HG03342 (cell line): ENCODE data around the gene DISP1.

Experiments used
- ATAC-seq: cut with Tn5 transposase; IDR thresholded peaks from one replicate; pipeline ENCODE4 v1.9.1; 2021; ENCODE audit warnings: mild to moderate bottlenecking, moderate library complexity; ENCODE audit not compliant: unreplicated experiment

DISP1 gene

DNA sequence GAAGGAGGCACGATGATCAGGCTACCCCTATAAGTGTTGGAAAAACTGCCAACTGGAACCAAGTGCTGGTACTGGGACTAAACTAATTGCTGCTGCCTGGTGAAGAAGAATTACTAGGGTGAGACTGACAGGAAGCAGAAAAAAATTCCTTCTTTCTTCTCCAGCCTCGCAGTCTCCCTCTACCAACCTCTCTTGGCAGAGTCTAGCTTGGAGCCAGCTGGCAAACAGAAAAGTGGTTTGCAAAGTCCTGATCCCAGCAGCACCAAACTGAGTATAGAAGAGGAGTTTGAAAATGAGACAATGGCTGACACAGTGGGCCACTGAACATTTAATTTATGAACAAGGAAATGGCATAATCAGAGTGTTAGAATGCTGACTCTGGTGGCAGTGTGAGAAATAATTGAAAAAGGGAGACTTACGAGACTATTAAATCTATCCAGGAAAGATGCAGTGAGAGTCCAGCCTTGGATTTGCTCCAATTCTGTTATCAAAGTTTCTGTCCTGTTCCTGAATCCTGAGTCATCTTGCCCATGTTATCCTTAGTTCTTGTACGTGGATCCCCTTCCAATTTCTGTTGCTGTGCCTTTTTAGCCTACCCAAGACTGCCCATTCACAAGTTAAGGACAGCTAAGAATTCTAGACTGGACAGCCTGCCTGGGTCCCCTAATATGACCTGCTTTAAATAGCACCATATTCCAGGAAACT, 23.7 kb upstream of the DISP1 start:
- no peak for ATAC-seq

DNA sequence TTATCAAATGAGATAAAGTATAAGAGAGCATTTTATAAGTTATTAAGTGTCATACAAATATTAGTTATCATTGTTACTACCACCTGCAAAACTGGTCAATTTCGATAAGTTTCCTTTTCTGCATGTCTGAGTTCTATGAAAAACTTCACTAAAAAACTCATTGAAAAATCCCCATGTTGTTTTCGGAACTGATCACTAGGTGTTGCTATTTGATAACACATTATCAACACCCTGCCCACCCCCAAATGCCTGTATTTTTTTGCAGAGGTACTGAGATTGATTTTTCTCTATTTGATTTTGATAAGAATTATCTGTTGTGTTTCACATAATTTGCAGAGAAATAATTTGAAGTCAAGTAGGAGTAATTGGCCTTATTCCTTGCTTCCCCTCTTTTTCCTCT, 22.1 kb upstream of the DISP1 start:
- no peak for ATAC-seq

DNA sequence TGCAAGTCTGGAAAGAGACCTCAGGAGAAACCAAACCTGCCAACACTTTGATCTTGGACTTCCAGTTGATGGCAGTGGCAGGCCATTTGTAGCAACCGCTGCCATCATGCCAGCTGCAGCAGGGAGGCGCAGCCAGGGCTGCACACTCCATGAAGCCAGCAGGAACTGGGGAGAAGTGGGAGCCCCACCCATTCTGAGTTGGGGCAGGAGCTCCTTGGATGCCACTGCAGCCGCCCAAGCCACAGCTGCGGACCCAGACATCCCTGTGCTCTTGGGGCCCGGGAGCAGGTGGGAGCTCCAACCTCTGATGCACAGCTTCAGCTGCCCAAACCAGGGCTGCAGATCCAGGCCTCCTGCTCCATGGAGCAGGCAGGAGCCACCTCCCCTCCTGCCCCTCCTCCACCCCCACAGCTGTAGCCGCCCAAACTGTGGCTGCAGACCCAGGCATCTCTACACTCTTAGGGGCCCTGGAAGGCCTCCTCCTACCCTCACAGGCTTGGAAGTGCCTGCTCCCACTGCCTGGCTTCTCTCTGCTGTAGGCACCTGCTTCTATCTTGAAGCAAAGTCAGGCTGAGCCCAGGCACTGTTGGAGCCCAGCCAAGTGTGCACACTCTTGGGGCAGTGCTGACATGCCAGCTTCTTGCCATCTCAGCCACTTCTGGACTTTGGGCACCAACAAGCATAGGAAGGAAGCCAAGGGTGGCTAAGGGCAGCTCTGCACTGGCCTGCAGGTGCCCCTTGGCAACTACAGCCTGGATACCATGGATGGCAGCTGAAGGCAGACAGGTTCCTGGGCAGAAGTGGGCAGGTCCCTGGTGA, 20.0 kb upstream of the DISP1 start:
- ATAC-seq, result no peak

DNA sequence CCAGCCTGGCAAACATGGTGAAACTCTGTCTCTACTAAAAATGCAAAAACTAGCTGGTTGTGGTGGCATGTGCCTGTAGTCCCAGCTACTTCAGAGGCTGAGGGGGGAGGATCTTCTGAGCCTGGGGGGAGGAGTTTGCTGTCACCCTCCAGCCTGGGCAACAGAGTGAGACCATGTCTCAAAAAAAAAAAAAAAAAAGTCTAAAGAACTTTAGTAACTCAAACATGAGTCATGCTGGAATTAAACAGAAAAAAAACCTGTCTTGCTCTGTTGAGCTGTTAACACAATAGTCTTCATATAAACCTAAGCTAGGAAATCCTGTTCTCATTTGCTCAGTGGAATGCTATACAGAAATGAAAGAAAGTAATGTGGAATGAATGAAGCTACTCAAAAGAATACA, 16.7 kb upstream of the DISP1 start:
- ATAC-seq, result no peak

DNA sequence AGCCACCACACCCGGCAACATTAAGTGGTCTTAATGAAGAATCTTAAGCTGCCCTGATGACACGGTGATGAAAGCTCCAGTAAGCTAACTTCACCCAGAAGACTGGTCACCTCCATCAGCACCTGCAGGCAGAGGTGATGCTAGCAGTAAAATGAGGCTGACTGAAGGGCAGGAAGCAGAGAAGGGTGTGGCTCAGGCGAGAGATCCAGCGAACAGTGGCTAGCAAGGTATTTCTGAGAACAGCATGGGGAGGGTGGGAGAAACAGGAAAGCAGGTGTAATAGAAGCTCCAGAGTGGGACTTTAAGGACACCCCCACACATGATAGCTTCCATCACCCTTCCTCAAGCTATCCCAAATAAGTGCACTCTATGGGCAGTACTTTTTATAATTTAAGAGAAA, 15.9 kb upstream of the DISP1 start:
- ATAC-seq, result no peak

DNA sequence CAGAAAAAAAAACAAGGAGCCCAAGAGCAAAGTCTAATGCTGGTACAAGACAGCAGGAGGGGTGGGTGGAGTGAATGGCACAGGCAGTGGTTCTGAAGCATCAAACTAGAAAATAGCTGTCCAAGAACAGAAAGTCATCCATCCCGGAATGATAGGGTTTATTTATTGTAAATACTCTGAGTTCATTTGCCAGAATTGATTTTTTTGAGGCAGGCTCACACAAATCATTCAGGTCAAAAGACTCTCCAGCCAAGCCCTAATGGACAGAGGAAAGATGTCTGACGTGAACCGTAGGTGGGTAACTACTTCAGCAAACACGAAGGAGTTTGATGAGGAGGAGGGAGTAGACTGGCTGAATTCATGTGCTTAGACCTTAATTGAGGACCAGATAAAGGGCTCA, 13.8 kb upstream of the DISP1 start:
- ATAC-seq, result no peak

DNA sequence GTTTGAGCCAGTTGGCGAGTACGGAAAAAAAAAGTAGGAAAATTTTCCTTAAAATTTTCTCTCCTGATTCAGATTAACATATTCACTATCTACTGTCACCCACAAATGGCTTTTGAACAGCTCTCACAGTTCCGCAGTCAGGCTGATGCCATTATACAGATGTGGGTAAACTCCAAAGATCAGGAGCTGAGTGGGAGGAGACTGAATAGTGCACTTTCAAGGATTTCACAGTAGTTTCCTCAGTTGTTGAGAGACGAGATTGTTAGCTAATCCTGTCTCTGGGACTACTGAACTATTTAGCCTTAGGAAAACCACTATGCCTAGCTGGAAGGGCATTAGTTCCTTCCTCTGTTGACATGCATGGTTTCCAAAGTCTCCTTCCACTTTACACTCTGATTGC, 3.2 kb upstream of the DISP1 start:
- ATAC-seq, result no peak

DNA sequence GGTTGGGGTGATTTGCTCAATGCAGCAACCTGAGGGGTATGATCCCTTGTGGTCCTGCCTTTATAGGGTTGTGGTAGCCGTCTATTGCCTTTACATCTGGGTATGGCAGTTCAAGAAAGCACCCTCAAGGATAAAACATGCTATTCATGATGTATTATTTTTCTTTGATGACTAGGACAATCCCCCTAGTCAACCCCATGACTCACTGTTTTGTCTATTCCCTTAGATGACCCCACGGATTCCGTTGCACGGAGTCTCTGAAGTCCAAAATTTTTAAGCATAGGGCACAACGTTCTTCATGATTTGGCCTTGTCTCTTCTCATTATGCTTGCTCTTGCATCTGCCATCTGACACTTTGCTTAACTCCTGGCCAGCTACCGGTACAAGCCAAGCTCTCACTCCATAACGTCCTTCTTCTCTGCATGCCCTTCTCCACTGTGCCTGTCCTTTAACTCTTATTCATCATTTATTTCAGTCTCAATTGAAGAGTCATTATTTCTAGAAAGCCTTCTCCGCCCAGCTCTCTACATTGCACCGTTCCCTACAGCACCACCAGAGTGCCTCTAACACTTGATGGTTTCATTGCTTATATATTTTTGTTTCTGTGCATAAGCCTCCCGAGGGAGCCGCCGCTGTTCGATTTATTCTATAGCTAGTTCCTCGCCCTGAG, 838 bp upstream of the DISP1 start:
- ATAC-seq, result no peak

DNA sequence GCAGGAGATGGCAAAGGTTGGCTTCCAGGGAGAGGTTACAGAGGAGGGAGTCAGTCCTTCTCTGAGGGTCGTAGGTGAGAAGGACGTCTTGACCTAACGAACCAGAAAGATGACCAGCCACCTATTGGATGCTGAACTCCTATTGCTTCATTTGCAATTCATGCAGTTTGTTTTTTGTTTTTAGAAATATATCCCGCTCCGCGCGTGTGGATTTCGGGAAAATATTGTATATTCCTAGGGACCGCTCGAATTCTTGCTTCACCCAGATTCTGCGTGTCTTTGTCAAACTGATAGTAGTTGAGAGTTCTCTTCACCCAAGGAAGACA, 564 bp downstream of the DISP1 start:
- no peak for ATAC-seq

DNA sequence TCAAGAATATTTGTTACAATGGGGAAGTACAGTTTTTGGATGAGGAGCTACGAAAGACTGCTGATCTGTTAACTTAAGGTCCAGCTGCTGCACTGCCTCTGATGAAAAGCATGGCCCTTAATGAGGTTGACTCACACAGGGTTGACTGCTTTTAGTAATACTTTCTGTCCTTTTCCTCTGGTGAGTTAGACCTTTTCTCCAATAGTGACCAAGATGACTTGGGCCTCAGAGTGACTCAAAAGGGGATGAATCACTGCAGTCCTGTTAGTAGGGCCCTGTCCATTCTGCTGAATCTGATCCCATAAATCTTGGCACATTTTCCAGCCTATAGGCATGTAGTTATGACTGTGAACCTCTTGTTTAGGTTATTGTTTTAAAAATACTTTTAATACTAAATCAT, 2.7 kb downstream of the DISP1 start:
- ATAC-seq, result no peak

DNA sequence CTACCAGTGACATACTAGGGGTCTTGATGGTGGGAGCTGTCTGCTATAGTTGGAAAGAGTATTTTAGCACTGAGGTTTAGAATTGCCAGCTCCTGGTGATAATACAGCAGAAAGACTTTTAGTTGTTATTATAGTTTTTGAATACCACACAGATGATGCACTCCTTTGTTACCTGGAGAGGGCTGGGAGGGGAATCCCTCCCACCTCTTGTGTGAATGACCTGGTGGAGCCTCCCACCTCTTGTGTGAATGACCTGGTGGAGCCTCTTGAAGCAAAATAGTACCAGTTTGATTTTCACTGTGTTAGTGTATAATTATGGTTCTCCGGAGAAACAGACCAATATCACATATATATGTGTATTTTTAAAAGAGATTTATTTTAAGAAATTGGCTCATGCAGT, 3.3 kb downstream of the DISP1 start:
- ATAC-seq, result no peak

DNA sequence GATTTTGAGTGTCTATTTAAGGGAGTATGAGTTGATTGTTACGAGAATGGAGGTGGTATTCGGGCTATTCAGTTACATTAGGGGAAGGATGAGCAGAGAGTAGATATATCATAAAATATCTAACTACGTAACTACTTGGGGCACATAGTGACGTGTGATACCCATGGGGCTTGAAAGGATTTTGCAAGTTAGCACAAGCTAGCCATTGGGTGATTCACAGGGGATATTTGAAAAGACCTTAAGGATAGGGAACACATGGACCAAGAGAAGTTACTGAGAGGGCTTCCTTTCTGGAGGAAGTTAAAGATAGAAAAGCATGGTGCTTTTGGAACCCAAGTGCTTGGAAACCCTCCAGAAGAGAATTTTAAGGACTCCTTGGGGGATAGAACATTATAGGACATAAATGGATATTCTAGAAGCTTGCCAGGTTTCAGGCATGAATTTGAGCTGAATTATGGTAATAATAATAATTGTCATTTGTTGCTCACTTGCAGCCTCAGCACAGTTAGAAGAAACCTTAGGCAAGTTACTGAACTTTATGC, 5.4 kb downstream of the DISP1 start:
- no peak for ATAC-seq

DNA sequence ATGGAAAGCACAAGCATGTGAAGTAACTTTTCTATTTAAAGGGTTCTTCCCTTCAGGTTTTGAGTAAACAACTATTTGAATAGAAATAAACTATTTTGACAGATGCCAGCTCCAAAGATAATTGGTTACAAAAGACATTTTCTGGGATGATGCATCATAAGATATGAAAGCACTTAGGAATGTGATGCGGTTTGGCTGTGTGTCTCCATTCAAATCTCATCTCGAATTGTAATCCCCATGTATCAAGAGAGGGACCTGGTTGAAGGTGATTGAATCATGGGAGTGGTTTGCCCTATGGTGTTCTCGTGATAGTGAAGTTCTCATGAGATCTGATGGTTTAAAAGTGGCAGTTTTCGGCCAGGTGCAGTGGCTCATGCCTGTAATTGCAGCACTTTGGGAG, 6.4 kb downstream of the DISP1 start:
- no peak for ATAC-seq

DNA sequence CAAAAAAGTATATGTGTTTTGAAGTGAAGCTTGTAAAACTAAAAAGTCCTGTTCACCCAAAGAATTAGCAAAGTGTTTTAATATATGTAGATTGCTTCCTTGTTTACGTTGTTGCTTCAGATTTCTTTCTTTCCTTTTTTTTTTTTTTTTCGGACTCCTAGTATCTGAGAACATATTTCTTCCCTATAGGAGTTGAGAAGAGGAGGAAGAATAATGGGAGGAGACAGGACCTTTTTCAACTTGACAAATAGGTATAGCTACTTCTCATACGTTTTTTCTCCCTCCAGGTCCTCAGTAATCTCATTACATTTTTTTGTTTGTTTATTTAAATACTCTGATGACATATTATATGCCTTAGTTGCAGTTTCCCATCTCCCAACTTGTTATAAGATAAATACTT, 8.9 kb downstream of the DISP1 start:
- ATAC-seq, result no peak

DNA sequence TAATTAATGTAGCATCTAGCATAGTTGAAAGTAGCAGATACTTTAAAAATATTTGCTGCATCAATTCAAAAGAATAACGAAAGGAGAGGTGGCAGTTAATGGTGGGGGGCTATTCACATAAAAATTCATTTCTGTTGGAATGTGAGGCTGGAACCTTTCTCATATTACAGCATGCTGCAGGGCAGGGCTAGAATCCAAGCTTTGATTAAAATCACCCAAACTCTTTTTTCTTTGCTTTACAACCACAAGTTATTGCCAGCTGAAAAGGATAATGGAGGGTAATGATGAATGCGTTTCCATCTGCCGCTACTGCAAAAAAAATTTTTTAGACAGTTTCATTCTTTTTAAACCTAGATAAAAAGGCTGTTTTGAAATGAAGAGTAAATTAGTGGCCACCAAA, 9.8 kb downstream of the DISP1 start:
- ATAC-seq, result no peak

DNA sequence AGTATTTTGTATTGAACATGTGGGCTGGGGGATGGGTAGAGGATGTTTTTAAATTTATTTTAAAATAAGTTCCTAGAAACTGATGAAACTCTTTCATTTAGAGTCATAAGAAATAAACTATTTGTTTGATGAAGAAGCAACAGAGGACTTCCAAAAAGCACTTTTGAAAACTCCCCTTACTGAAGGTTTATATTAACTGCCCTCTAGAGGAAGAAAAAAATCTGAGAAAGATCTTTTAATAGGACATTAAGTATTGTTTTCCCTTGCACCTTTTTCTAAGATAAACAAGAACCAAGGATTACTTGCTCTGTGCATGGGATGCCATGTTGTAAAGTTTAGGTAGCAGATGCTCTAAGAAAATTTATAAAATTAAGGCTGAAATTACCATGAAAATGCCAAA, 14.1 kb downstream of the DISP1 start:
- ATAC-seq, result no peak

DNA sequence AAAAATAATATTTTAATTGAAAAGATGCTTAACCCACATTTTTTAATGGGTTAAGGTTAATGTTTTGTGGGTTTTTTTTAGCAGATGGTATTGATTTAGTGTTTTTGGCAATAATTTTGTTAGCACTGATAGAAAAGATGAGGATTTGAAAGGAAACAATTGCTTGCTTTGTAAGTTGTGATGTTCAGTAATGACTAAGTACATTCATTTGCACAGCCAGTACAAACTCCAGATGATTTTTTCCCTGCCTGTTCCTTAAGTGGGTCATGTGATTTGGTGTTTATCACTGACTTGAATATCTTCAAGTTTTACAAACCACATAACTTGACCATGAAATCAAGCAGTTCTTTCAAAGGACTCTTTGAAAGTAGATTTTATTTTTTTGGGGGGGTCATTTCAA, 15.0 kb downstream of the DISP1 start:
- no peak for ATAC-seq

DNA sequence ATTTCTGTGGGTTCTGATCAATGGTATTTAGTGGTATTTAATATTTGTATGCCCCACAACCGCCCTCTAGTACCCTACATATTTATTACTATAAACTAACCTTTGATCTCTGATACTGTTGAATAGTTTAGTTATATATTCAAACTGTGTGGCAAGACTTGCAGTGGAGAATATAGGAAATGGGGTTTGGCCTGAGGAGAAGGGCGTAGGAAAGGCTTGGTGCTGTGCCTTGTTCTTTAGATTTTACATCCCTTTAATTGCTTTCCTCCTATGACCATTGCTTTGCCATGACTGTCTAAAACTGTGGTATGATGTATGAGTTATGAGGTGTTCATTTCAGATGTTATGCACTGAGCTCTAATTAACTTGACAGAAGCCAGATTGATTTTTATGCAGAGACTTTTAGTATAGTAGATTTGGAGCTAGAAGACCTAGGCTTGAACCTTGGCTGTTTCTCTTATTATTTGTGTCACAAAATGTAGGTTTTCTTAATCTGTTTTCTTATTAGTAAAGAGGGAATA, 18.6 kb downstream of the DISP1 start:
- no peak for ATAC-seq

DNA sequence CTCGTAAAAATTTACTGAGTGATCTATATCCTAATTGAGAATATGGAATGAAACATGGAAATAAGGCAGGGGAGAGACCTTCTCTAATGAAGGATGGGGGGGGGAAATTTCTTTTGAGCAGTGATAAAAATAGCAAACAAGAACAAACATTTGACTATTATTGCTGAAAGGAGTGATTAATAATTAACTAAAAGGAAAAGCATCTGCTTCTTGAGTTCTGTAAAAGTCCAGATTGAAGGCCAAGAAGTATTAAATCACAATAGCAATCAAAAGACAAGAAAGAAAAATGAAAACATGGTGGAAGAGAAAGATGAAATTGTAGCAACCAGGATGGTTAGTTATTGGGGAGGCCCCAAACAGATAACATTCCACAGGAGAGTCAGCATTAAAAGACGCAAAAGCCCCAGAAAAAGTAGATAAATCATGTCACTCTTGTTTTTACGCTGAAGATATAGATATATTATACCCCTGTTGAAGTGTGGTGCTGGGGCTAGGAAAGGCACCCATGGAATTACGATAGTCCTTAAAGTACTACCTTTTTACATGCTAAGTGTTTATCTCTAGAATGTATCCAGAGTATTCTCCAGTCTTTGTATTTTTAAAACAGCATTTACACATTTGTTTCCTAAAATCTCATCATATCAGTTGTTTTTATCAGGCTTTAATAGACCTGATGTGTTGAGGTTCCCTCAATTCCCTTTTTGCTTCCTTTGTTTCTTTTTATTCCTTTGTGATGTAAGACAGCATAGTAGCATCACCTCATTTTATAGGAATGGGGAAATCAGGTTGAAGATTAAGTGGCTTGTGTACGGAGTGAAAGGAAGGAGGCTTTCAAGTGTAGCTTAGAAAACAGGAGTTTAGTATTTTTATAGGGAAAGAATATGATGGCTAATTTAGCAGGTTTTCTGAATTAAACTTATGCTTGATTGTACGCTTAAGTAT, 28.9 kb downstream of the DISP1 start:
- no peak for ATAC-seq

DNA sequence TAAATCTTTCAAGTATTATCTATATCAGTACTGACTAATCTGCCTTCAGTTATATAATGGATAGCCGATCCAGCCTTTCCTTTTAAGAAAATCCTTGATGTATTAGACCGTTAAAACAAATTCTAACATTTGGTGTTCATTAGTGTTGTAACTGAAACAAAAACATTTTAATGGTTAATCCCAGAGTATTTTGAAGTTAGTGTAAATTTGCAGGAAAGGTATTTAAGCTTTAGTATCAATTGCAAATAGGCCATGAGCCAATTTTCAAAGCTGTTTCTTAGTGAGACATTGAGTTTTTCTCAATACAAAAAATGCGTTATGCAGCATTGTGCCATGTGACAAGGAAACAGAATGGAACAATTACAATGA, 29.6 kb downstream of the DISP1 start:
- no peak for ATAC-seq

DNA sequence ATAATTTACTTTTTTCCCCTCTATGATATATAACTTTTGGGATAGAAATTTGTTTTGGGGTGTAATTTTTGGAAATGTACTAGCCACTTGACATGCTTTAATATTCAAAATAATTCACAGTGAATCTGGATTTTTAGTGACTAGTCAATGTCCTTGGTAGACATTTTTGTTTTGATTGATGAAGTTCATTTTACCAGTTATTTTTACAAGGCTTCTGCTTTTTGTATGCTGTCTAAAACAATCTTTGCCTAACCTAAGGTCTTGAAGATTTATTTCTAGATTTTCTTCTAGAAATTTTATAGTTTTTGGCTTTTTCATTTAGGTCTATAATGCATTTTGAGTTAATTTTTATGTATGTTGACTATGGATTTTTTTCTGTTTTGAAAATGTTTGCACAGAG, 30.9 kb downstream of the DISP1 start:
- ATAC-seq, result no peak
